ENCODE measurements around the gene ALPK3. TPM values are rescaled to one million over a fixed set of nuclear protein-coding genes. Genes with fewer than 3 reads are reported as not detected.

The ALPK3 gene
- not detected for polyA plus RNA-seq

- Mint-ChIP-seq H3K9me3 (no peaks in the 10 kb centered on the region), H3K4me3 (peak within 1 kb of the TSS in 1 of 5 donors; percentile 42), H3K27ac (peak within 1 kb of the TSS in 2 of 6 donors; percentile 30 to 34), H3K36me3 (peaks cover 0 to 4% (median 0%) of the 10 kb centered on the region in 3 donors), H3K4me1 (peaks cover 5 to 6% of the 10 kb centered on the region in 2 donors), H3K27me3 (ENCODE audit: low read depth in 3 of 3) (peaks cover 2 to 8% (median 4%) of the 10 kb centered on the region in 3 donors)
- DNase-seq, result no peak
Observed at GRCh38 chr15:84816694-84817465, at the start of gene ALPK3. Gene ALPK3, plus strand, starts transcription at chr15:84817356. Its CDS starts 97 bp downstream, at chr15:84817453.

GRCh38 chr15:84772031-84772430, 45.1 kb upstream of the ALPK3 start:
- Mint-ChIP-seq H3K27me3 (ENCODE audit: low read depth in 3 of 3) (no peaks in the 10 kb centered on the region), H3K4me1 (peaks cover 44 to 64% of the 10 kb centered on the region in 2 donors), H3K27ac (peak overlapping the region in 5 of 6 donors; percentile 8 to 81 (median 56)), H3K36me3 (peaks cover 4 to 15% (median 6%) of the 10 kb centered on the region in 3 donors), H3K9me3 (no peaks in the 10 kb centered on the region), H3K4me3 (no peak overlapping the region)
- DNase-seq, result no peak

- Mint-ChIP-seq H3K27ac (peak overlapping the region; percentile 8 to 81 (median 58)), H3K27me3 (ENCODE audit: low read depth in 3 of 3) (no peaks in the 10 kb centered on the region), H3K36me3 (peaks cover 4 to 15% (median 6%) of the 10 kb centered on the region in 3 donors), H3K9me3 (no peaks in the 10 kb centered on the region), H3K4me1 (peaks cover 44 to 64% of the 10 kb centered on the region in 2 donors), H3K4me3 (no peak overlapping the region)
- DNase-seq, result no peak
Observed at GRCh38 chr15:84772467-84772866, 44.7 kb upstream of the ALPK3 start.

- peak overlapping the region in 3 of 6 donors; percentile 35 to 55 (median 46) for H3K27ac Mint-ChIP-seq
- no peak for DNase-seq
- no peak overlapping the region for H3K4me3 Mint-ChIP-seq
- H3K9me3 Mint-ChIP-seq, result no peaks in the 10 kb centered on the region
- peaks cover 0 to 1% (median 0%) of the 10 kb centered on the region in 3 donors for H3K27me3 Mint-ChIP-seq (ENCODE audit: low read depth in 3 of 3)
- H3K4me1 Mint-ChIP-seq, result peaks cover 46 to 75% of the 10 kb centered on the region in 2 donors
- H3K36me3 Mint-ChIP-seq, result peaks cover 4 to 11% (median 6%) of the 10 kb centered on the region in 3 donors
Observed at GRCh38 chr15:84773716-84774115, 43.4 kb upstream of the ALPK3 start.

- no peak overlapping the region for H3K4me3 Mint-ChIP-seq
- DNase-seq, result no peak
Observed at GRCh38 chr15:84775867-84776449, 41.2 kb upstream of the ALPK3 start.

GRCh38 chr15:84778194-84778593, 39.0 kb upstream of the ALPK3 start:
- H3K27ac Mint-ChIP-seq, result peak overlapping the region in 3 of 6 donors; percentile 32 to 75 (median 45)
- no peaks in the 10 kb centered on the region for H3K9me3 Mint-ChIP-seq
- peaks cover 29 to 64% of the 10 kb centered on the region in 2 donors for H3K4me1 Mint-ChIP-seq
- no peak overlapping the region for H3K4me3 Mint-ChIP-seq
- peaks cover 0 to 5% (median 0%) of the 10 kb centered on the region in 3 donors for H3K36me3 Mint-ChIP-seq
- no peak for DNase-seq
- peaks cover 0 to 1% (median 0%) of the 10 kb centered on the region in 3 donors for H3K27me3 Mint-ChIP-seq (ENCODE audit: low read depth in 3 of 3)

More at GRCh38 chr15:84775867-84776449, 41.2 kb upstream of the ALPK3 start:
- no peaks in the 10 kb centered on the region for H3K9me3 Mint-ChIP-seq
- H3K4me1 Mint-ChIP-seq, result peaks cover 37 to 74% of the 10 kb centered on the region in 2 donors
- H3K27me3 Mint-ChIP-seq (ENCODE audit: low read depth in 3 of 3), result peaks cover 0 to 1% (median 0%) of the 10 kb centered on the region in 3 donors
- H3K27ac Mint-ChIP-seq, result peak overlapping the region in 1 of 6 donors; percentile 29
- no peaks in the 10 kb centered on the region for H3K36me3 Mint-ChIP-seq

- Mint-ChIP-seq H3K27me3 (ENCODE audit: low read depth in 3 of 3) (peaks cover 0 to 1% (median 0%) of the 10 kb centered on the region in 3 donors), H3K9me3 (no peaks in the 10 kb centered on the region), H3K4me1 (peaks cover 38 to 61% of the 10 kb centered on the region in 2 donors), H3K27ac (peak overlapping the region in 1 of 6 donors; percentile 32), H3K36me3 (peaks cover 0 to 22% (median 5%) of the 10 kb centered on the region in 3 donors), H3K4me3 (no peak overlapping the region)
- DNase-seq, result no peak
Observed at GRCh38 chr15:84780492-84780891, 36.7 kb upstream of the ALPK3 start.

- peak overlapping the region in 1 of 6 donors; percentile 30 for H3K27ac Mint-ChIP-seq
- H3K9me3 Mint-ChIP-seq, result no peaks in the 10 kb centered on the region
- DNase-seq, result no peak
- peaks cover 0 to 1% (median 0%) of the 10 kb centered on the region in 3 donors for H3K27me3 Mint-ChIP-seq (ENCODE audit: low read depth in 3 of 3)
- H3K36me3 Mint-ChIP-seq, result peaks cover 0 to 28% (median 5%) of the 10 kb centered on the region in 3 donors
- no peak overlapping the region for H3K4me3 Mint-ChIP-seq
- H3K4me1 Mint-ChIP-seq, result peaks cover 45 to 61% of the 10 kb centered on the region in 2 donors
Observed at GRCh38 chr15:84781495-84781894, 35.7 kb upstream of the ALPK3 start.

- no peak for DNase-seq
- H3K4me1 Mint-ChIP-seq, result peaks cover 47 to 65% of the 10 kb centered on the region in 2 donors
- H3K27me3 Mint-ChIP-seq (ENCODE audit: low read depth in 3 of 3), result peaks cover 0 to 1% (median 1%) of the 10 kb centered on the region in 3 donors
- no peaks in the 10 kb centered on the region for H3K9me3 Mint-ChIP-seq
- peaks cover 0 to 28% (median 5%) of the 10 kb centered on the region in 3 donors for H3K36me3 Mint-ChIP-seq
- peak overlapping the region in 3 of 6 donors; percentile 7 to 60 (median 37) for H3K27ac Mint-ChIP-seq
- no peak overlapping the region for H3K4me3 Mint-ChIP-seq
Observed at GRCh38 chr15:84782346-84782745, 34.8 kb upstream of the ALPK3 start.

- H3K27ac Mint-ChIP-seq, result peak overlapping the region in 2 of 6 donors; percentile 56 to 82
- no peak overlapping the region for H3K4me3 Mint-ChIP-seq
Observed at GRCh38 chr15:84783493-84784251, 33.5 kb upstream of the ALPK3 start.

GRCh38 chr15:84784262-84784661, 32.9 kb upstream of the ALPK3 start:
- Mint-ChIP-seq H3K36me3 (peaks cover 0 to 28% (median 5%) of the 10 kb centered on the region in 3 donors), H3K4me3 (no peak overlapping the region), H3K27ac (peak overlapping the region in 3 of 6 donors; percentile 24 to 82 (median 56)), H3K9me3 (no peaks in the 10 kb centered on the region), H3K27me3 (ENCODE audit: low read depth in 3 of 3) (peaks cover 0 to 1% (median 0%) of the 10 kb centered on the region in 3 donors), H3K4me1 (peaks cover 52 to 66% of the 10 kb centered on the region in 2 donors)
- no peak for DNase-seq

More at GRCh38 chr15:84783493-84784251, 33.5 kb upstream of the ALPK3 start:
- peaks cover 55 to 68% of the 10 kb centered on the region in 2 donors for H3K4me1 Mint-ChIP-seq
- no peaks in the 10 kb centered on the region for H3K9me3 Mint-ChIP-seq
- H3K36me3 Mint-ChIP-seq, result peaks cover 0 to 28% (median 5%) of the 10 kb centered on the region in 3 donors
- DNase-seq, result no peak
- peaks cover 0 to 1% (median 0%) of the 10 kb centered on the region in 3 donors for H3K27me3 Mint-ChIP-seq (ENCODE audit: low read depth in 3 of 3)

GRCh38 chr15:84785053-84785452, 32.1 kb upstream of the ALPK3 start:
- peak overlapping the region in 1 of 5 donors; percentile 38 for H3K4me3 Mint-ChIP-seq

GRCh38 chr15:84788500-84788899, 28.7 kb upstream of the ALPK3 start:
- Mint-ChIP-seq H3K27me3 (ENCODE audit: low read depth in 3 of 3) (peaks cover 0 to 3% (median 0%) of the 10 kb centered on the region in 3 donors), H3K4me3 (no peak overlapping the region), H3K4me1 (peaks cover 49 to 63% of the 10 kb centered on the region in 2 donors), H3K36me3 (peaks cover 6 to 33% (median 15%) of the 10 kb centered on the region in 3 donors), H3K9me3 (no peaks in the 10 kb centered on the region), H3K27ac (peak overlapping the region in 4 of 6 donors; percentile 23 to 49 (median 35))
- DNase-seq, result no peak

More at GRCh38 chr15:84785053-84785452, 32.1 kb upstream of the ALPK3 start:
- peaks cover 0 to 1% (median 0%) of the 10 kb centered on the region in 3 donors for H3K27me3 Mint-ChIP-seq (ENCODE audit: low read depth in 3 of 3)
- no peak for DNase-seq
- peaks cover 0 to 28% (median 5%) of the 10 kb centered on the region in 3 donors for H3K36me3 Mint-ChIP-seq
- H3K4me1 Mint-ChIP-seq, result peaks cover 53 to 64% of the 10 kb centered on the region in 2 donors
- peak overlapping the region; percentile 56 to 88 (median 71) for H3K27ac Mint-ChIP-seq
- no peaks in the 10 kb centered on the region for H3K9me3 Mint-ChIP-seq

Measured in immature natural killer cell (primary cell).